Caco-2 (cell line): ENCODE data around the gene CAMKMT. TPM values are rescaled to one million over a fixed set of nuclear protein-coding genes. Genes with fewer than 3 reads are reported as not detected.

Source experiments
- BruUV-seq: library from RNA; stranded (reverse); fragments of 400-500 nt; replicated peaks from 2 replicates; lab custom pipeline; 2021; lab: Mats Ljungman, UMichigan
- CTCF ChIA-PET: fragments of 300-600 bp; sonication (Branson Sonifier 250); formaldehyde crosslinking; loops from one replicate; lab custom pipeline; 2022; ENCODE audit warnings: antibody characterized with exemption; lab: Charles Lee
- POLR2A ChIA-PET: fragments of 300-600 bp; sonication (Branson Sonifier 250); formaldehyde crosslinking; loops from one replicate; lab custom pipeline; 2022; ENCODE audit warnings: antibody characterized with exemption; lab: Charles Lee
- DNase-seq, 2 experiments: peaks; one replicate each; pipeline versions ENCODE4 v3.0.0 to v3.0.0-alpha.2; 2020 to 2022
- H3K27me3 ChIP-seq: replicated peaks from 2 replicates; pipeline ENCODE4 v1.6.0; 2011; ENCODE audit warnings: low read length; ENCODE audit not compliant: control insufficient read depth, insufficient read depth
- H3K36me3 ChIP-seq: 2 replicates; pipeline ENCODE4 v1.5.1; 2011; ENCODE audit warnings: low read length; ENCODE audit not compliant: control insufficient read depth, insufficient read depth
- H3K4me1 ChIP-seq: fragments of 250-450 bp; sonication (Bioruptor Pico); 2 replicates; pipeline ENCODE4 v1.5.1; 2020; ENCODE audit warnings: mild to moderate bottlenecking
- H3K4me3 ChIP-seq: 2 replicates; pipeline ENCODE4 v1.5.1; 2011; ENCODE audit warnings: low read depth, mild to moderate bottlenecking, control low read depth, low read length
- H3K9me3 ChIP-seq: fragments of 250-450 bp; sonication (Bioruptor Pico); 2 replicates; pipeline ENCODE4 v1.5.1; 2020; ENCODE audit warnings: mild to moderate bottlenecking, moderate library complexity
- H3K27ac Mint-ChIP-seq: one replicate; pipeline ENCODE4 v1.8.0; 2022; ENCODE audit warnings: mixed read lengths; ENCODE audit not compliant: unreplicated experiment
- H3K27me3 Mint-ChIP-seq: one replicate; pipeline ENCODE4 v1.8.0; 2022; ENCODE audit warnings: mixed read lengths; ENCODE audit not compliant: insufficient read depth, unreplicated experiment
- H3K36me3 Mint-ChIP-seq: one replicate; pipeline ENCODE4 v1.8.0; 2022; ENCODE audit warnings: mild to moderate bottlenecking, mixed read lengths; ENCODE audit not compliant: insufficient read depth, unreplicated experiment
- H3K4me1 Mint-ChIP-seq: one replicate; pipeline ENCODE4 v1.8.0; 2022; ENCODE audit warnings: low read depth, mixed read lengths; ENCODE audit not compliant: unreplicated experiment
- H3K4me3 Mint-ChIP-seq: one replicate; pipeline ENCODE4 v1.8.0; 2022; ENCODE audit warnings: mild to moderate bottlenecking, moderate library complexity, mixed read lengths; ENCODE audit not compliant: unreplicated experiment
- H3K9me3 Mint-ChIP-seq: one replicate; pipeline ENCODE4 v1.8.0; 2022; ENCODE audit warnings: mixed read lengths; ENCODE audit not compliant: unreplicated experiment
- intact Hi-C: fragments of 100-400 bp; cut with micrococcal nuclease; formaldehyde crosslinking; loops from one replicate; pipeline ENCODE4 v1.10.0; 2022; ENCODE audit not compliant: unreplicated experiment
- total RNA-seq: library from RNA; stranded (reverse); gene quantifications from 2 replicates; pipeline ENCODE4 v1.2.3, GENCODE V29; 2022
- TF ChIP-seq, protein P1 (sequence below), 2 experiments: fragments of 200-600 bp in 1 of 2; IDR thresholded peaks; 1 replicate in 1 of 2; 2 replicates in 1 of 2; pipeline versions ENCODE4 v1.5.1 to v1.8.0; 2011 to 2022; ENCODE audit warnings: antibody characterized with exemption in 1 of 2, control low read depth in 1 of 2, inconsistent platforms in 1 of 2, low read depth in 1 of 2, low read length in 1 of 2, mild to moderate bottlenecking in 1 of 2, moderate library complexity in 1 of 2; ENCODE audit not compliant: insufficient read depth in 1 of 2, severe bottlenecking in 1 of 2, unreplicated experiment in 1 of 2

Gene CAMKMT
- total RNA-seq, 1 experiment from 2014 or later, result 25.2 TPM

DNA sequence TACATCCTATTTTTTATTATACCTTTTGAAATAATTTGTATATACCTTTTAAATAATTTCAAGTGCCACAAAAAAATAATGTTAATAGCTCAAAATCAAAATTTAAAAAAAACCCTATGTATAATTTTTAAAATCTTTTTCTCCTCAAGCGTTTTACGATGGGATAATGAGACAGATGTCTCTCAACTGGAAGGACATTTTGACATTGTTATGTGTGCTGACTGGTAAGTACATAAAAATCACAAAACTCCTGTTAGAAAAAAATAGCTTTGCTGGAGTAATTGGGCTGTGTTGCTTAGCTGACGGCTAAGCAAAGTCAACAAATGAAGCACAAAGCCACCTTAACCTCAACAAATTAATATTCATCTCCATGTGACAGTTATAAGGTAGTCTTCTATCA is 381.7 kb downstream of the CAMKMT start:
- ChIA-PET CTCF (no interaction called here), POLR2A (no interaction called here)
- no TSS peak for BruUV-seq

DNA sequence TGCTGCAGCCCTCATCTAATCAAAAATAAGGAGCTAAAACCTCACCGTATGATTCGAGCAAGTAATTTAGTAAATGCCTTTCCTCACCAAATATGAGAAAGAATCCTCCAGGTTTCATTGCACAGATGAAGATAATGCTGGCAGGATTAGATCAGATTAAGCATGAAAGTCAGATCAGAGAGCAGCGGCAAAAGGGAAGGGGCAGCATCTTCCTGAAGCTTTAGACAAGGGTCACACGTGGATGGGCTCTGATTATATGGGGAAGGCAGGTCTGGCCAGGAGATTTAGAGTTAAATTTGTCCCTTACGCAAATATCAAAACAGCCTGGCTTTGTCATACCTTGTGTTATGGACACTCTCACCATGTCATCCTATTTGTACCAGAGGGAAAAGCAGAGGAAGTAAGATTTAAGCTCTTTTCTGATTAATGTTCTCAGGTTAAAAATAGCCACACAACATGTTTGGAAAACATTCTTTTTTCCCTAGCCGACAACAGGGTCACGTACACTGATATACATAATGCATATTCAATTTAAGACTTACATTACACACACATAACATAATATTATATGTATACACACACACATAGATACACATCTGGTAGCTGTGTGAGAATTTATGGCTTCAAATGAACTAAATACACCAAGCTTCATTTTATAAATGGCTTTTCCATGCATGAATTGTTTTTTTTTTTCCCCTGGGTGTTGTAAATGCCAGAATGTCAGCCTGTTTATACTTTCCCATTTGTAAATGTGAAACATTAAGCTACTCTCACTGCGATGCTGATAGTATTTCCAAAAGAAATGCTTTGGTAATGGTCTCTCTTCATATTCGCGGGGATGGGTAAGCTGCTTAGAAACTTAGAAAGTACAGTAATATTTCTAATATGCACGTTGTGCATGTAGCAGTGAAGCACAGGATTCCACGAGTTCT is 383.5 kb downstream of the CAMKMT start:
- no peaks in the 10 kb centered on the region for H3K9me3 ChIP-seq
- no peak for DNase-seq
- no peak overlapping the region for H3K4me3 ChIP-seq
- no peaks in the 10 kb centered on the region; the same call in 1 of the 2 replicates for H3K4me1 ChIP-seq
- Mint-ChIP-seq H3K36me3 (no peaks in the 10 kb centered on the region), H3K4me1 (no peaks in the 10 kb centered on the region), H3K9me3 (no peaks in the 10 kb centered on the region), H3K4me3 (no peak overlapping the region), H3K27me3 (no peaks in the 10 kb centered on the region), H3K27ac (no peak overlapping the region)
- TF ChIP-seq, protein P1, sequence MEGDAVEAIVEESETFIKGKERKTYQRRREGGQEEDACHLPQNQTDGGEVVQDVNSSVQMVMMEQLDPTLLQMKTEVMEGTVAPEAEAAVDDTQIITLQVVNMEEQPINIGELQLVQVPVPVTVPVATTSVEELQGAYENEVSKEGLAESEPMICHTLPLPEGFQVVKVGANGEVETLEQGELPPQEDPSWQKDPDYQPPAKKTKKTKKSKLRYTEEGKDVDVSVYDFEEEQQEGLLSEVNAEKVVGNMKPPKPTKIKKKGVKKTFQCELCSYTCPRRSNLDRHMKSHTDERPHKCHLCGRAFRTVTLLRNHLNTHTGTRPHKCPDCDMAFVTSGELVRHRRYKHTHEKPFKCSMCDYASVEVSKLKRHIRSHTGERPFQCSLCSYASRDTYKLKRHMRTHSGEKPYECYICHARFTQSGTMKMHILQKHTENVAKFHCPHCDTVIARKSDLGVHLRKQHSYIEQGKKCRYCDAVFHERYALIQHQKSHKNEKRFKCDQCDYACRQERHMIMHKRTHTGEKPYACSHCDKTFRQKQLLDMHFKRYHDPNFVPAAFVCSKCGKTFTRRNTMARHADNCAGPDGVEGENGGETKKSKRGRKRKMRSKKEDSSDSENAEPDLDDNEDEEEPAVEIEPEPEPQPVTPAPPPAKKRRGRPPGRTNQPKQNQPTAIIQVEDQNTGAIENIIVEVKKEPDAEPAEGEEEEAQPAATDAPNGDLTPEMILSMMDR (IDR thresholded peaks at IDR 0.05; ENCODE audit: insufficient read depth in 1 of 2, low read depth in 1 of 2, low read length in 1 of 2, severe bottlenecking in 1 of 2, unreplicated experiment in 1 of 2), result no peak
- ChIA-PET CTCF (no interaction called here), POLR2A (no interaction called here)
- BruUV-seq, result no TSS peak
- no peaks in the 10 kb centered on the region for H3K27me3 ChIP-seq
- intact Hi-C loops, result no loop called here
- no peaks in the 10 kb centered on the region for H3K36me3 ChIP-seq

More for the DNA sequence above, 381.7 kb downstream of the CAMKMT start:
- Histone ChIP-seq H3K4me3 (no peak overlapping the region), H3K4me1 (no peaks in the 10 kb centered on the region; the same call in 1 of the 2 replicates), H3K27me3 (no peaks in the 10 kb centered on the region), H3K36me3 (no peaks in the 10 kb centered on the region), H3K9me3 (no peaks in the 10 kb centered on the region)
- Mint-ChIP-seq H3K4me3 (no peak overlapping the region), H3K27me3 (no peaks in the 10 kb centered on the region), H3K9me3 (no peaks in the 10 kb centered on the region), H3K36me3 (no peaks in the 10 kb centered on the region), H3K27ac (no peak overlapping the region), H3K4me1 (no peaks in the 10 kb centered on the region)
- TF ChIP-seq, protein P1 (IDR thresholded peaks at IDR 0.05; ENCODE audit: insufficient read depth in 1 of 2, low read depth in 1 of 2, low read length in 1 of 2, severe bottlenecking in 1 of 2, unreplicated experiment in 1 of 2), result no peak
- DNase-seq, result no peak
- intact Hi-C loops, result no loop called here

DNA sequence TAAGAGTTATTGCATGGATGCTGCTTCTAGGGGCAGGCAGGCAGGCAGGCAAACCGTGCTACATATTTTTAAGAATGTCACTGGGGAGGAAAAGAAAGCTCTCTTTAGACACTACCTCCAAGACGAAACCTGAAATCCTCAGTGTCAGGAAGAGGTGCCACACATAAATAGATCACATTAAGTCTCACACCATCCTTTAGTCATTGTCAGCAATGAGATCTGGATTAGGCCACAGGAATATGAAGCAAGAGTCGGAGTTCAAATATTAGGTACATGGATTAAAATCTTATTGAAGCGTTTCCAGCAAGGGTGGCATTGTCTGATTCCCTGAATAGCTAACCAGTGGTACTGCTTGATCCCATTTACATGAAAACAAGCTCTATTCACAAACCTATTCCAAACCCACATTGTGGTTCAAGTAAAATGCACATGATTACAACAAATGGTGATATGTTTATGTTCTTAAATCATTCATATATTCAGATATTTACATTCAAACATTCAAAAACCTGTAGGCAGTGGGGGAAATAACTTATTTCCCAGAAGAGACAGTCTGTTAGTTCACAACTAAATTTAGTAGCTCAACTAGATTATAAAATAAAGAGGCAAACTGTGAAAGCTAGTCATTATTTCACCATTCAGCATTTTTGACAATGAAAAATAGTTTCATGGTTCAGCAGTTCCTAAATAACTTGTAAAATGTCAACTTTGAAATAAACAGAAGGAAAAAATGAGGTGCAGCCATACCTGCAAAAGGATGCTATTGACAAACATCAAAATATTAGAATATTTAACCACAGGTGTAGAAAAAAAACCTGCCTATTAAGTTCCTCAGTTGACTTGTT is 384.4 kb downstream of the CAMKMT start:
- Mint-ChIP-seq H3K4me3 (no peak overlapping the region), H3K9me3 (no peaks in the 10 kb centered on the region), H3K27ac (no peak overlapping the region), H3K36me3 (no peaks in the 10 kb centered on the region), H3K27me3 (no peaks in the 10 kb centered on the region), H3K4me1 (no peaks in the 10 kb centered on the region)
- no peak for DNase-seq
- TF ChIP-seq, protein P1 (IDR thresholded peaks at IDR 0.05; ENCODE audit: insufficient read depth in 1 of 2, low read depth in 1 of 2, low read length in 1 of 2, severe bottlenecking in 1 of 2, unreplicated experiment in 1 of 2), result no peak
- BruUV-seq, result no TSS peak
- ChIA-PET POLR2A (no interaction called here), CTCF (no interaction called here)
- no peak overlapping the region for H3K4me3 ChIP-seq
- H3K36me3 ChIP-seq, result no peaks in the 10 kb centered on the region
- H3K27me3 ChIP-seq, result no peaks in the 10 kb centered on the region
- H3K9me3 ChIP-seq, result no peaks in the 10 kb centered on the region
- intact Hi-C loops, result no loop called here
- no peaks in the 10 kb centered on the region; the same call in 1 of the 2 replicates for H3K4me1 ChIP-seq
